GM06990 (cell line): ENCODE measurements around the gene UBAP1L.

Experiments
- DNase-seq: peaks from one replicate; pipeline ENCODE4 v3.0.0-alpha.2; 2011; ENCODE audit not compliant: insufficient read length; ENCODE audit errors: extremely low read depth
- H3K27me3 ChIP-seq: replicated peaks from 2 replicates; pipeline ENCODE4 v1.6.0; 2011; ENCODE audit warnings: low read length; ENCODE audit not compliant: control insufficient read depth, insufficient read depth
- H3K36me3 ChIP-seq: 2 replicates; pipeline ENCODE4 v1.5.1; 2011; ENCODE audit warnings: low read length; ENCODE audit not compliant: control insufficient read depth, insufficient read depth
- H3K4me3 ChIP-seq: replicated peaks from 2 replicates; pipeline ENCODE4 v1.5.1; 2011; ENCODE audit warnings: low read depth, mild to moderate bottlenecking, control low read depth, low read length
- TF ChIP-seq, protein P1 (sequence below): IDR thresholded peaks from 2 replicates; pipeline ENCODE4 v1.5.1; 2011; ENCODE audit warnings: low read length, control low read depth, mild to moderate bottlenecking, inconsistent platforms; ENCODE audit not compliant: insufficient read depth, poor library complexity, severe bottlenecking

Gene UBAP1L

DNA sequence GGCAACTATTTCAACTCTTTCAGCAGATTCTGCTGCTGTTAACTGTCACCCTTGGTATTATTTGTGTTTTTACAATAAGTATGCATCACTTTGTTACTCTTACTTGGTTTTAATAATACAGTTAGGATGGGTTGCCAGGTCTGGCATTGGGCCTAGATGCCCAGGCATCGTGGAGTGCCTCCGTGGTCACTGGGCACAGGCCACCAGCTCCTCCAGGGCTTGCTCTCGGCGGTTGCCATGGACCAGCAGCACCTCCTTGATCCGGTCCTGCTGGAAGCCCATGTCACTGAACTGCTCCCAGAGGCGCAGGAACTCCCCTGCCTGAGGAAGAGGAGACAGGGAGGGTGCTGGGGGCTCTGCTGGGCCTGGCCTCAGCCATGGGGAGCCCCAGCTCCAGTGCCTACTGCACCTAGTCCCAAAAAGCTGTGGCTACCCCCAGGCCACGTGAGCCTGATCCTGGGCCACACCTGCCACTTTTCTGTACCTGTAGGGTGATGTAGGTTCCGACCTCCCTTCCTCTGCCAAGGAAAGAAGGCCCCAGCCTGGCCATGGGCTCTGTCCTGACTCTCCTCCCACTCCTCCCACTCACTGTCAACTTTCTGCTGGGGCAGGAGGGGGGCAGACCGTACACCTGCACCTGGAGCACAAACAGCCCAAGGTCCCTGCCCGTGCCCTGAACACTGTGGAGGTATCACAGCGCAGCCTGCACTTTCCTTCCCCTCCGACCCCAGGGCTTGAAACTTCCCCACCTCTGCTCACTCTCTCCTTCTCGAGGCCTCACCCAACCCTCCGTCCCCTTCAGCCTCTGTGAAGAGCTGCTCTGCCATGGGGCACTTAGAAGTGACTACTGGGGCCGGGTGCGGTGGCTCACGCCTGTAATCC is 21.8 kb downstream of the UBAP1L start:
- no peak for DNase-seq
- Histone ChIP-seq H3K27me3 (no peaks in the 10 kb centered on the region), H3K4me3 (no peak overlapping the region), H3K36me3 (peaks cover 3% of the 10 kb centered on the region)
- TF ChIP-seq, protein P1, sequence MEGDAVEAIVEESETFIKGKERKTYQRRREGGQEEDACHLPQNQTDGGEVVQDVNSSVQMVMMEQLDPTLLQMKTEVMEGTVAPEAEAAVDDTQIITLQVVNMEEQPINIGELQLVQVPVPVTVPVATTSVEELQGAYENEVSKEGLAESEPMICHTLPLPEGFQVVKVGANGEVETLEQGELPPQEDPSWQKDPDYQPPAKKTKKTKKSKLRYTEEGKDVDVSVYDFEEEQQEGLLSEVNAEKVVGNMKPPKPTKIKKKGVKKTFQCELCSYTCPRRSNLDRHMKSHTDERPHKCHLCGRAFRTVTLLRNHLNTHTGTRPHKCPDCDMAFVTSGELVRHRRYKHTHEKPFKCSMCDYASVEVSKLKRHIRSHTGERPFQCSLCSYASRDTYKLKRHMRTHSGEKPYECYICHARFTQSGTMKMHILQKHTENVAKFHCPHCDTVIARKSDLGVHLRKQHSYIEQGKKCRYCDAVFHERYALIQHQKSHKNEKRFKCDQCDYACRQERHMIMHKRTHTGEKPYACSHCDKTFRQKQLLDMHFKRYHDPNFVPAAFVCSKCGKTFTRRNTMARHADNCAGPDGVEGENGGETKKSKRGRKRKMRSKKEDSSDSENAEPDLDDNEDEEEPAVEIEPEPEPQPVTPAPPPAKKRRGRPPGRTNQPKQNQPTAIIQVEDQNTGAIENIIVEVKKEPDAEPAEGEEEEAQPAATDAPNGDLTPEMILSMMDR = no peak

DNA sequence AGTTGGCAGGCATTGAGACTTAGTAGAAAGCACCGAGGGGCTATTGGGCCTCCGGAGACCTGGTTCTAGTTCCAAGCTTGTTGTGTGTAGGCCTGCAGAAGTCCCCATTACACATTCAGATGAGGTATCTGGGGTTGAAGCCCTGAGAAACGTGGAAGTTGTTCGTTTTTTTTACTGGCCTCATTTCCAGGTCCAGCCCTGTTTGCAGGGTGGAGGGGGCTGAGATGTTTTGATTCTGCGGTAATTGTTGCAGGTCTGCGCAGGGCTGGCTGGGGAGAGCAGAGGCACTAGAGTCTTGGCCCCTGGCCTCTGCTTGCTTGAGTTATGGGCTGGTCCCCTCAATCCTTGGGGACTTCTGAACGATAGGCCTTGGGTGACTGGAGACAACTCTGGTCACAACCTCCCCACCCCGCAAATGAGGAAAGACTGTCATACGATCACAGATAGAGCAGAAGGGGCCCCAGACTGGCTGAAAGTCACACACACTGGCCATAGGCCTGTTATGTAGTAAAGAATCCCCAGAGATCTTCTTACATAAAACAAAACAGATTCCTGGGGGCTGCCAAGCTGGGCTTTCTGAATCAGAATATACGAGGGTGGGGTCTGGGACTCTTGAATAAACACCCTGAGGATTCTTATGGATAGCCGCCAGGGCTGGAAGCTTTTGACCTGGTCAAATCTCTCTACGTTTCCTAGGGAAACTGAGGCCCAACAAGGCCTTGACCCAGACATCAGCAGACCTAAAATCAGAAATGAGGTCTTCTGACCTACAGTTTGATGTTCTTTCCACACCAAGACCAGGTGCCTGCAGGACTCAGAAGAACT is 22.8 kb downstream of the UBAP1L start:
- Histone ChIP-seq H3K4me3 (no peak overlapping the region), H3K36me3 (no peaks in the 10 kb centered on the region; the same call in none of the 2 replicates), H3K27me3 (no peaks in the 10 kb centered on the region)
- DNase-seq = no peak
- TF ChIP-seq, protein P1 = no peak

- H3K4me3 ChIP-seq = no peak overlapping the region
- TF ChIP-seq, protein P1 = no peak
- H3K27me3 ChIP-seq = no peaks in the 10 kb centered on the region; the same call in 1 of the 2 replicates
- H3K36me3 ChIP-seq = no peaks in the 10 kb centered on the region; the same call in none of the 2 replicates
- DNase-seq = no peak
Measured at GRCh38 chr15:65089206-65089824, 25.7 kb downstream of the UBAP1L start.

GRCh38 chr15:65088643-65089021 is 26.4 kb downstream of the UBAP1L start:
- no peaks in the 10 kb centered on the region; the same call in 1 of the 2 replicates for H3K27me3 ChIP-seq
- H3K36me3 ChIP-seq = no peaks in the 10 kb centered on the region; the same call in none of the 2 replicates
- no peak overlapping the region for H3K4me3 ChIP-seq
- TF ChIP-seq, protein P1 = no peak
- DNase-seq = no peak

- H3K36me3 ChIP-seq = no peaks in the 10 kb centered on the region; the same call in none of the 2 replicates
- no peak for DNase-seq
- no peaks in the 10 kb centered on the region; the same call in 1 of the 2 replicates for H3K27me3 ChIP-seq
- H3K4me3 ChIP-seq = no peak overlapping the region
- TF ChIP-seq, protein P1 = no peak
Measured at GRCh38 chr15:65087873-65088642, 26.9 kb downstream of the UBAP1L start.
